Mucosa of rectum (tissue), 2 donors: ENCODE data around the gene MAN1A2.
"Not testable (repeated sequence)": the region's sequence is repeated elsewhere in the genome, so short reads cannot be mapped to it uniquely, and the experiment has no call there.

Source experiments
- H3K27ac ChIP-seq, 2 donors: one replicate each; pipeline ENCODE4 v1.7.0; 2013; ENCODE audit warnings: inconsistent platforms in 2 of 2, low read depth in 2 of 2, low read length in 2 of 2
- H3K27me3 ChIP-seq, 2 donors: one replicate each; pipeline ENCODE4 v1.7.0; 2013; ENCODE audit warnings: low read length in 2 of 2; ENCODE audit not compliant: control insufficient read depth in 2 of 2, insufficient read depth in 2 of 2
- H3K36me3 ChIP-seq, 2 donors: one replicate each; pipeline ENCODE4 v1.7.0; 2013; ENCODE audit warnings: low read length in 2 of 2; ENCODE audit not compliant: control insufficient read depth in 2 of 2, insufficient read depth in 2 of 2
- H3K4me1 ChIP-seq, 2 donors: one replicate each; pipeline ENCODE4 v1.7.0; 2013; ENCODE audit warnings: low read length in 2 of 2, mild to moderate bottlenecking in 1 of 2; ENCODE audit not compliant: control insufficient read depth in 2 of 2, insufficient read depth in 2 of 2
- H3K4me3 ChIP-seq, 2 donors: one replicate each; pipeline ENCODE4 v1.7.0; 2013; ENCODE audit warnings: low read length in 2 of 2
- H3K9ac ChIP-seq, 2 donors: one replicate each; pipeline ENCODE4 v1.7.0; 2013; ENCODE audit warnings: low read length in 2 of 2, low read depth in 1 of 2, mild to moderate bottlenecking in 1 of 2
- H3K9me3 ChIP-seq, 2 donors: one replicate each; pipeline ENCODE4 v1.7.0; 2013; ENCODE audit warnings: low read length in 2 of 2; ENCODE audit not compliant: control insufficient read depth in 2 of 2
- donor health status: healthy.
- donor health status: Normal muscosa, but diverticular disease.

Gene MAN1A2

GRCh38 chr1:117336088-117336817 lies 31.0 kb upstream of the MAN1A2 start:
- no peak overlapping the region for H3K4me3 ChIP-seq
- no peaks in the 10 kb centered on the region for H3K9me3 ChIP-seq
- no peak overlapping the region for H3K9ac ChIP-seq
- no peaks in the 10 kb centered on the region for H3K36me3 ChIP-seq
- H3K27me3 ChIP-seq = no peaks in the 10 kb centered on the region
- peaks cover 0 to 3% of the 10 kb centered on the region in 2 donors for H3K4me1 ChIP-seq
- H3K27ac ChIP-seq = no peak overlapping the region

DNA sequence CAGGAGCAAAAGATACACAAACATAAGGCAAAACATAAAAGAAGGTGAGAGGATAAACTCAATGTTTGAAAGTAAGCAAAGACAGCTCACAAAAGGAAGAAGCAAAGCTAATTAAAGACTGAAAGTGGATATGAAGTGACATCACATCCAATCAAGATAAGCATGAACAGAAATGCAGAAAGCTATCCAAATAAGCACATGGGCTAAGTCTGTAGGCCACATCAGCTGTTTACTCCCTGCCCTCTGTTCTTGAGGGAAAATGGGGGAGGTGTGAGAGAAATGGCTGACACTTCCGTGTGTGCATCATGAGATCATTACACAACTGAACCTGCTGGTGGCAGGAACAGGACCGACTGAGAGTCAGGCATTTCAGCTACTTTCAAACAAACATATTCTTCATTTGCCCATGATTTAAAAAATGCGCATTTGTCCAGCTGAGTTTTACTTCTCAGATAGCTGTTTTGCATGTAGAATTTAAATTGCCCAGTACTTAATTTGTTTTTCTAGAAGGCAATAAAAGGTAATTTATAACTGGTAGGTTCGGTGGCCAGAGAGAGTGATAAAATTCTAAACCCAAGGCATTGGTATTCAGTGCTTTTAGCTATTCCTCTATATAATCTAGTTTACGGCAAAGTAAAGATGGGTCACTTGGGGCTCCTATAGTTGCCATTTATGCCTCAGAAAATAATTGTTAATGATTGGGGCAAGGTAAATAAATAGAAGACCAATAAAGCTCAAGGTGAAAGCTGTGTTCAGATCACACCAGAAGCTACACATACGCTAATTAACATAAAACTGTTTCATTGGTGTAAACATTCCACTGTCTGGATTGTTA lies 27.2 kb upstream of the MAN1A2 start:
- Histone ChIP-seq H3K27ac (no peak overlapping the region), H3K9me3 (no peaks in the 10 kb centered on the region), H3K27me3 (no peaks in the 10 kb centered on the region), H3K4me1 (peaks cover 0 to 3% of the 10 kb centered on the region in 2 donors), H3K4me3 (no peak overlapping the region), H3K36me3 (no peaks in the 10 kb centered on the region), H3K9ac (peak overlapping the region in 1 of 2 donors; percentile 9)

DNA sequence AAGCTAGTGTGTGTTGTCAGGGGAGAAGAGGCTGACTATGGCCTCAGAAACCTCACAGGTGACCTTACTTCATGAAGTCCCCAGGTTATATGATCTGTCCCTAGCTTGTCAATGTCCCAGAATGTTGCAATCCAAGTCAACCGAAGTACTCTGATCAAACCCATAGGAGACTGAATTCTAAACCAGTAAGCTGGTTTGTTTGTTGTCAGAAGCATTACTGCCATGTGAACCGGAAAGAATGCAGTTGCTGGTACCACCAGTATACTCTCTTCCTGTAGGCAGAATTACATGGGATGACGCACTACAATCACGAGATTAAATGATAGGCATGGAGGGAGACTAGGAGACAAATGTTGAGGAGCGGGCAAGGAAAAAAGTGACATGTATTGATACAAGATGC lies 26.1 kb upstream of the MAN1A2 start:
- H3K27me3 ChIP-seq = no peaks in the 10 kb centered on the region
- H3K27ac ChIP-seq = no peak overlapping the region
- H3K4me3 ChIP-seq = no peak overlapping the region
- H3K4me1 ChIP-seq = peaks cover 0 to 3% of the 10 kb centered on the region in 2 donors
- H3K9me3 ChIP-seq = no peaks in the 10 kb centered on the region
- no peaks in the 10 kb centered on the region for H3K36me3 ChIP-seq
- H3K9ac ChIP-seq = no peak overlapping the region

DNA sequence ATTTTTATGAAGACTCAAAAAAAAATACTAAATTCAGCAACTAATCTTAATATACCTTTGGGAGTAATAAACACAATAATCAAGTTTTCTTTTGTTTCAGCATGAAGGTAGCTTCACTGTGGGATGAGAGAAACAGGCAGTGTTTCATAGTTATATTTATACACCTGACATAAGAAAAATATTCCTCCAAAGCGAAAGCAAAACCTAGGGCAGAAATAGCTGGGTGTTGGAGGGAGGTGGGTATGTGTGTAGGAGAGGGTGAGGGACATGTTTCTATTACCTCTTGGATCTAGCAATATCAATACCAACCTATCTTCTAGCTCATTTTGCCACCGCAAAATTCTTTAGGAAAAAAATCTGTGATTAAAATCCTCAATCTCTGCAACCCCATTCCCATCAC lies 24.9 kb upstream of the MAN1A2 start:
- Histone ChIP-seq H3K9me3 (no peaks in the 10 kb centered on the region), H3K4me1 (peaks cover 0 to 3% of the 10 kb centered on the region in 2 donors), H3K36me3 (no peaks in the 10 kb centered on the region), H3K27me3 (no peaks in the 10 kb centered on the region), H3K27ac (no peak overlapping the region), H3K9ac (no peak overlapping the region), H3K4me3 (peak overlapping the region in 1 of 2 donors; percentile 10)

DNA sequence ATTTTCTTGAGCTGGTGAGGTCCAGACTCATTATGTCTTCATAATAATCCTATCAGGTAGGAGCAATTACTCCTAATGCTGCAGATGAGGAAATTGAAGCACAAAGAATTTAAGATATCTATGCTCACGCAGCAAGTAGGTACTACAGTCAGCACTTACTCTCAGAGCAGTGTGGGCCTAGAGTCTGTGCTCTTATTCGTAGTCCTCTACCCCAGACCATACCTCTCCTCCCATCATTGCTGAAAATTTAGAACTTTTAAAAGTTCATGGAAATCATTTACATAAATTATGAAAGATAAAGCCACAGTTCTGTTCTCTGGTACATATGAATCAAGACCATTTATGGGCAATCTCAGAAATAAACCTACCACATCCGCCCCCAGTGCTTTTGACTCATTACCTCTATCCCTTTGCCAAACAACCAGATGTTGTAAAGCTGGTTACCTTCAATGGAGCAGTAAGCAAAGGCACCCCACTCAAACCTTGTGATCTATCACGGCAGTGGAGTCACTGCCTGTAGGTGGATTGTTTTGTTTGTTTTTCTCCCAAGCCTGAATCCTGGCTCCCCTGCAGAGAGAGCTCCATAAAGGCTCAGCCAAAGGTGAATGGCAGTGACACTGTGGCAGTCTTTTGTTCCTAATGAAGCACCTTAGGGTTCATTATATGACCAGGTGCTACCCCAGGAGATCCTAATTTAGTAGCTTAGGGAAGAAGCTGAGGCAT lies 20.9 kb upstream of the MAN1A2 start:
- H3K4me3 ChIP-seq = no peak overlapping the region
- no peaks in the 10 kb centered on the region for H3K36me3 ChIP-seq
- no peaks in the 10 kb centered on the region for H3K9me3 ChIP-seq
- H3K4me1 ChIP-seq = no peaks in the 10 kb centered on the region
- no peak overlapping the region for H3K27ac ChIP-seq
- H3K27me3 ChIP-seq = no peaks in the 10 kb centered on the region
- no peak overlapping the region for H3K9ac ChIP-seq

DNA sequence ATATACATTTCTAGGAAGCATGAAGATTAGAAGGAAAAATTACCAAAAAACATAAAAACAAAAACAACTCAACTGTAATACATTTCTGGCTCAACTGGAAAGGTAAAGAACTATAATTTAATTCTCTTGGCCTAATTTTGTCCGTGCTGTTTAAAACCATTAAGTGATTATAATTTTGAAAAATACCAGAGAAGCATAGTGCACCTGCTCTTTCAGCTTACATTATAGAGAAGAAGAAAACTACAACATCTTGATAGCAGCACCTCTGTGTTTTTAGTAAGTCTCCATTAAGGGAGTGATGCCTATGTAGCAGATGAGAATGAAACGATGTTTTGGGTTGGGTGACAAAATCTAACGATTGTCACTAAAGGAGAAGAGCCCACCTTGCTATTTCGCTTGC lies 19.3 kb upstream of the MAN1A2 start:
- H3K27me3 ChIP-seq = no peaks in the 10 kb centered on the region
- no peaks in the 10 kb centered on the region for H3K36me3 ChIP-seq
- H3K27ac ChIP-seq = no peak overlapping the region
- no peak overlapping the region for H3K9ac ChIP-seq
- no peaks in the 10 kb centered on the region for H3K4me1 ChIP-seq
- no peaks in the 10 kb centered on the region for H3K9me3 ChIP-seq
- no peak overlapping the region for H3K4me3 ChIP-seq

- H3K4me1 ChIP-seq, H3K9ac ChIP-seq, H3K36me3 ChIP-seq, H3K27ac ChIP-seq, H3K9me3 ChIP-seq, H3K27me3 ChIP-seq, H3K4me3 ChIP-seq: not testable (repeated sequence)
Measured at GRCh38 chr1:117352695-117353094, 14.6 kb upstream of the MAN1A2 start.

DNA sequence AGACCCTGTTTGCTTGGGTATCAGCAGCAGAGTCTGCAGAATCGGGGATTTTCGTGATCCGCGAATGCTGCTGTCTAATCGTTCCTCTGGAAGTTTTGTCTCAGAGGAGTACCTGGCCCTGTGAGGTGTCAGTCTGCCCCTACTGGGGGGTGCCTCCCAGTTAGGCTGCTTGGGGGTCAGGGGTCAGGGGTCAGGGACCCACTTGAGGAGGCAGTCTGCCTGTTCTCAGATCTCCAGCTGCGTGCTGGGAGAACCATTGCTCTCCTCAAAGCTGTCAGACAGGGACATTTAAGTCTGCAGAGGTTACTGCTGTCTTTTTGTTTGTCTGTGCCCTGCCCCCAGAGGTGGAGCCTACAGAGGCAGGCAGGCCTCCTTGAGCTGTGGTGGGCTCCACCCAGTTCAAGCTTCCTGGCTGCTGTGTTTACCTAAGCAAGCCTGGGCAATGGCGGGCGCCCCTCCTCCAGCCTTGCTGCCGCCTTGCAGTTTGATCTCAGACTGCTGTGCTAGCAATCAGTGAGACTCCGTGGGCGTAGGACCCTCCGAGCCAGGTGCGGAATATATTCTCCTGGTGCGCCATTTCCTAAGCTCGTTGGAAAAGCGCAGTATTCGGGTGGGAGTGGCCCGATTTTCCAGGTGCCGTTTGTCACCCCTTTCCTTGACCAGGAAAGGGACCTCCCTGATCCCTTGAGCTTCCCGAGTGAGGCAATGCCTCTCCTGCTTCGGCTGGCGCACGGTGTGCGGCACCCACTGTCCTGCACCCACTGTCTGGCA lies 9.2 kb upstream of the MAN1A2 start:
- H3K4me3 ChIP-seq, H3K9ac ChIP-seq, H3K27me3 ChIP-seq, H3K27ac ChIP-seq, H3K9me3 ChIP-seq, H3K36me3 ChIP-seq, H3K4me1 ChIP-seq: not testable (repeated sequence)

DNA sequence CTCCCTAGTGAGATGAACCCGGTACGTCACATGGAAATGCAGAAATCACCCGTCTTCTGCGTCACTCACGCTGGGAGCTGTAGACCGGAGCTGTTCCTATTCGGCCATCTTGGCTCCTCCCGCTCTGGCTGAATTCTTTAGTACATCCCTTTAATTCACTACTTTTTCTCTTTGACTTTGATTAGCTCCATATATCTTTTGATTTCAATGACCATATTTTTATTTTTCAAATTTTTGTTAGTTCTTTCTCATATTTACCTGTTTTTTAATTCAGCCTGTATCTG lies 8.7 kb upstream of the MAN1A2 start:
- not testable (repeated sequence) for H3K9ac ChIP-seq, H3K27me3 ChIP-seq, H3K27ac ChIP-seq, H3K4me1 ChIP-seq, H3K4me3 ChIP-seq, H3K9me3 ChIP-seq, H3K36me3 ChIP-seq
